Stimulated activated naive CD4-positive, alpha-beta T cell treated with Interleukin-2 at 50 U/mL for 16 hours (primary cell): Measurements from ENCODE around the gene KHDC4.

Experiments
- DNase-seq: peaks from one replicate; lab custom pipeline; 2025; lab: John Stamatoyannopoulos, UW

KHDC4 gene

GRCh38 chr1:155934097-155934935, at the start of gene KHDC4:
Gene KHDC4, minus strand, starts transcription at chr1:155934413. Its CDS starts 40 bp downstream, at chr1:155934373.
- DNase-seq: peak; percentile 93

GRCh38 chr1:155983191-155984024, 49.2 kb upstream of the KHDC4 start:
- no peak for DNase-seq

DNA sequence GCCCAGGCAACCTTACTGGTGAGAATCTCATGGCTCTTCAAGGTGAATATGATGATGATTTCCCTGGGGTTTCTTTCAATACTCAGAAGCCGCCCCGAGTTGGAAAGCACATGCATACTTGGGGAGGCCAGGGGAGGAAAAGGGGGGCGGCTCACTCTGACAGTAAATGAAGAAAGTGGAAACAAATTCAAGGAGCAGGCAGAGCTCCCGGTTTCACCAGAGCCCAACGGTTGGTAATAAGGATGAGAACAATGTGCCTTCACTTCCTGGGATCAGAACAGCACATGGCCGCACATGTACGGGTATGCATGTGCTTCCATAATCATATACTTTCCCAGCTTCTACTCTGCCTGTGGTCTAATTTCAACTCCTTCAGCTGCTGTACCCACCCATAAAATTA, 47.9 kb upstream of the KHDC4 start:
- no peak for DNase-seq

DNA sequence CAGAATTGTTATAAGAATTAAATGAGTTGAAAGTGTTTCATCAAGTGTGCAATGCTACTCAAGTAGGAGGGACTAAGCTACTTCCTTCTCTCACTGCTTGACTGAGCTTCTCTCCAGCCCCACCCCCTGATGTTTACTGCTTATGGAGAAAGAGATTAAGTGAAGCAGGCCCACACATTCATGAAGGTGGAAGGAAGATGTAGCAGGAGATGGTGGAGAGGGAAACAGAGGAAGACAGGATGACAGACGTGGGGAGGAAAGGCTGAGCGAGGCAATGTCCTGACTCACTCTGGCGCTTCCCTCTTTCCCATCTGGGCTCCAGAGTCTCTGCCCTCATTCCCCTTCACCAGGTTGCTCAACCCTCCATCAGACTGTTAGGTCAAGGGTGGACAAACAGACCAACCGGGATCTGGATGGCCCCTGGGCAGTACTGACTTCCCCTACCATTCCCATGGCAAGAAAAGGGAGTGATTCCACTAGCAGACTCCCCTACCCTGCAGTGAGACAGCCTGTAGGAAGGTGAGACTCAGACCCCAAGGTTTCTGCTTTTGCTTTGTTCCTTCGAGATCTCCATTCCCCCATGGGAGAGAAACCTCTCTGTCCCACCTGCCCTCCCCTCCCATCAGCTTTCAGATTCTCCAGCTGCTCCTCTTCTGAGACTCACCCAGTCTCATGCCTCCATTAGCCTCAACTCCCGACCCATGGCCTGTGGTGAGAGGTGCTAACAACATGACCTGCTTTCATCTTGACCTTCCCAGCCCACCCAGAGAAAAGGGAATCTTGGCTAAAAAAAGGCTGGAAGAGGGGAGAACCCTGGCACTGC, 47.3 kb upstream of the KHDC4 start:
- peak; percentile 8 for DNase-seq

GRCh38 chr1:155979597-155980343, 45.6 kb upstream of the KHDC4 start:
- DNase-seq: no peak

DNA sequence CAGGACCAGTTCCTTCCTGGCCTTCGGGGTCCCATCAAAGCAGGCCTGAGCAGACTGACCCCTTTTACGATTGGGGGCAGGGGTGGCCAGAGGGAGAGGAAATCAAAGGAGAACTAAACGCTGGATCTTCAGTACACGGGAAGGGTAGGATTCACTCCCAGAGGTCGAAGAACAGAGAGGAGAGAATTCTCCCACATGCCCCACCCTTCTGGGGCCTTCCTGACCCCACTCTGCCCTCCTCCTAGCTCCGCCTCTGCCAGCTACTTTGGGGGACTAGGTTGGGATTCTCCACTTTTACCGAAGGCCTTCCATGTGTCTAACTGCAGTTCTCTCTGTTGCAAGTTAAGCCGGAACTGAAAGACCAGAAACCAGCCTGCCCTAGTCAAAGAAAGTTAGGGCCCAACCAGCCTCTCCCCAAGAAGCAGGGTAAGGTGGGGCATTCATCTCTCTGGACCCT, 44.8 kb upstream of the KHDC4 start:
- DNase-seq: no peak

DNA sequence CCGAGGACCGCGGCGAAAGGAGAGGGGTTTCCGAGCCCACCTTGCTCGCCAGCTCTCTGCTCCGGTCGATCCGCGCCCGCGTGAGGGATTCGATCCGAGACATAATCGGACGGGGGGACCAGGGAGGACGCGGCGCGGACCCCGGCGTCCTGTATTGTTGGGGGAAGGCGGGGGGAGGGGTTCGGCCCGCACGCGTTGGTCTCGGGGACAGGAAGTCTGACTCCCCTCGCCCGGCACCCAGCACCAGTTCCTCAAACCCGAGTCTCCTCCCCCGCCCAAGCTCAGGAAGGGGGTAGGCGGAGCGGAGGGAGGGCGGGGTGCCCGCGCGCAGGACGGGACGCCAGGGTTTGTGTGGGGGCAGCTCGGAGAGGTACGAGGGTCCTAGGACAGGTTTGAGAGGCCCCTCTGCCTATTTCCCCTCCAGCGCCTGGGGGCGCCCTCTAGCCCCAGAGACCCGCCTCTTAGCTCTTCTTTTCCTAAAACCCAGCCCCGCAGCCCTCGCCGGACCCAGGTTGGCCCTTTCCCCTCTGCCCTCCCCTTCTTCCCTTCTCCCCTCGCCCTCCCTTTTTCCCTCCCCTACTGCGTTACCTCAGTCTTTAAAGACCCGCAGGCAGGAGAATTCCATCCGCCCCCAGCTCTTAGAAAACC, 44.2 kb upstream of the KHDC4 start, which contains the start of gene ARHGEF2:
Gene ARHGEF2 (minus strand): TSS at position 223 of the 648 bp plus-strand sequence. CDS start 120 bp downstream, at position 103.
- peak; percentile 76 for DNase-seq

- peak; percentile 72 for DNase-seq
Observed at GRCh38 chr1:155977690-155978324, 43.6 kb upstream of the KHDC4 start.

- DNase-seq: no peak
Observed at GRCh38 chr1:155976913-155977689, 42.9 kb upstream of the KHDC4 start.

GRCh38 chr1:155976062-155976912, 42.1 kb upstream of the KHDC4 start:
- peak; percentile 50 for DNase-seq

GRCh38 chr1:155975375-155976061, 41.3 kb upstream of the KHDC4 start:
- DNase-seq: no peak

DNA sequence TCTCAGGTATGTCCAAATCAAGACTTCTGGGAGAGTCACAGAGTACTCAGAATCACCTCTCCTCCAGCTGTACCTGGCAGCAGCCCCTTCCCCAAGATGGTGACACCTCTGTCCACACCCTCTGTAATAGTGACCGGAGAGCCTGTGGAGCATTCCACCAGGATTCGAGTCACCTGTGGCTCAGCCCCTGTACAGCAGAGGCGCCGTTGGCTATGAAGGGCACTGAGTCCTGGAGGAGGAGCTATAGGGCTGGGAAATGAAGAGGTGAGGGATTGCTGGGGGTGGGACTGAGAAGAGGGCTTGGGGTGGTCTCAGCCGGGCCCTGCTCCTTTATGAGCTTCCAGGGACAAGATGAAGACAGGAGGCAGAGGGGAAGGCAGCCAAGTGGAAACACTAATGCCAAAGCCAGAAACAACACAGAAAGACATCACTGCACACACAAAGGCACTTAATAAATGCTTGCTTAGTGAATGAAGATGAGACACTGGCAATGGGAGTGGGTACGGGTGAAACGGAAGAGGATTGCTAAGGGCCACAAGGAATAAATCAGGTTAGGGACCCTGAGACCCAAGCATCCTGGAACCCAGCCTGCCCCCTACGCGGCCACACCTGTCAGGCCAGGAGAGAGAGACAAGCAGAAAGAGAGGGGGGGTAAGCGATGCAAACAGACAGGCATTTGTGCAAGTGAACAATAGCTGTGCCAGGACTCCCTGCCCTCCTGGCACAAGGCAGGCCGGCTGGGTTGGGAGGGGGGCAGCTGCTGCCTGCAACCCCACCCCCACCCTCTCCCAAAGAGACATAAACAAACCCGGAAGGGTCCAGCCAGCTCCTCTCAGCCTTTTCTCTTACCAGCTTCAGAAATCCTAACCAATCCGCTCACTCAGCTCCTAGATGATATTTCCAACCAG, 40.2 kb upstream of the KHDC4 start:
- no peak for DNase-seq

DNA sequence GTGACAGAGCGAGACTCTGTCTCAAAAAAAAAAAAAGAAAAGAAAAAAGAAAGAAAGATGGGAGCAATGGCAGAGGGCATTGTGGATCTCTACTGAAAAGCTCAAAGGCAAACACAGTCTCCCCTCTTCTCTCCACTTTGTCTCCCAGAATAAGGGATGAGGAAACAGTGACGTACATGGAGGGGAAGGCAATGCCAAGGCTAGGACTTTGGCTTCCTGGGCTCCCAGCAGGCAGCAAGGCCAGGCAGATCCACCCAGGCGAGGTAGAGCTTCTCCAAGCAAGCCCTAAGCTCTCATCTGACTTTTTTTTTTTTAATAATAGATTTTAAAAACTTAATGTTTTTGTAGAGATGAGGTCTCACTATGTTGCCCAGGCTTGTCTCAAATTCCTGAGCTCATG, 39.5 kb upstream of the KHDC4 start:
- no peak for DNase-seq

DNA sequence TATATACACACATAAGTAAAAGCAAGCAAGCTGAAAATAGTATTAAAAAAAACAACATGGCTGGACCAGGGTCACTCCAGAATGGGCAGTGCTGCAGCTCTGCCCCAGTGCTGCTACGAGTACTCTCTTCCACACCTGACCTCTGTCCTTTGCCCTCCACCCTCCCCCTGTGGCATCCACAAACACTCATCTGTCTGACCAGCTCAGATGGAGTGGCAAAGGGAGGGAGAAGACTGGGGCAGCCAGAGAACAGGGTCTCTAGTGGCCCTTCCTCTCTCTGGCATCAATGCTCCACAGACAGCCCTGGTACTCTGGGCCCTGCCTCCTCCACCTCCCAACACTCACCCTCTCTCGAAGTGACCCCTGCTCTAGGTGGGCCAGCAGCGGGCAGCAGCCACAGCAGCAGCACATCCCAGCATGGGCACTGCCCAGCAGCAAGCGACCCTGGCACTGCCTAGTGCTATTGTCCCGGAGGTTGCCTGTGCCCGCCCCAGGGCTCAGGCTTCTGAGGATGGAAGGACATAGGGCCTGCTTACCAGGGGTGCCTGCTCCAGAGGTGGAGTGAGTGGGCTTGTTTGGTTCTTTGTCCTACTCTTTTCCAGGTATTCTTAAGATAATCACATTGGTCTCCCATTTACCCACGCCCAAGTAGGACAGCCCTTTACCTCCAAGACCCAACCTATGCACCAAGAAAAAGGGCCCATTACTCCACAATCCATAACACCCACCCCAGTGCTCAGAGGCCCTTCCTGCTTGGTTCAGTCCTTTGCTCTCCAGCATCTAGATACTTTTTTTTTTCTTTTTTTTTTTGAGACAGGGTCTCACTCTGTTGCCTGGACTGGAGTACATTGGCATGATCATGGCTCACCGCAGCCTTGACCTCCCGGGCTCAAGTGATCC, 37.9 kb upstream of the KHDC4 start:
- DNase-seq: no peak

DNA sequence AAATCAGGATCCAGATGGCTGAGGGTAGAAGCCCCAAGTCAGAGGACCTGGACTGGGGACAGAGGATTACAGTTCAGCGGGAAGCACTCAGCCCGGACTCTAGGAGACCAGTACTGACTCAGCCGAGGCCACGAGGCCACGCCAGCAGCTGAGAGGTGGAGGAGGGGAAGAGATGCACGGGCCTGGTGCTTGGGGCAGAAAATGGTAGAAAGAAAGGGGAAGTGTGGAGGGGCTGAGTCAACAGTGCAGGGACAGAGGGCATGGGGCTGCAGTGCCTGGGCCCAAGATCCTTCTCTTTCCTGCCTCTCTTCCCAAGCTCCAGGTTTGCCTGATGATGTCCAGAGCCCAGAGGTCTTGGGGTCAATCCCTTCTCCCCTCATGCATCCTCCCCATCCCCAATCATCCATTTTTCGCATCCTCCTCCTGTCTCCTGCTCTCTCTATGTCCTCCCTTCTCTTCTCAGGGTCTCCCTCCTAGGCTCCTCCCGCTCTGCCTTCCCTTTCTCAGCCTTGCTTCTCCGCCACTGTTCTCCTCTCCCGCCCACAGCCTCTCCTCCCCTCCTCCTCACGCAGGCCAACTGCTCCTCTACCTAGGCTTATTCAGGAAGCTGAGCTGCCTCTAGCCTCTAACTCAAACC, 36.4 kb upstream of the KHDC4 start:
- peak; percentile 12 for DNase-seq
